ENCODE data around the gene CAMTA1. TPM values are rescaled to one million over a fixed set of nuclear protein-coding genes. Genes with fewer than 3 reads are reported as not detected.

The CAMTA1 gene
- total RNA-seq, 4 donors from 2014 or later: 45.3 to 68.9 (median 62.0) TPM

GRCh38 chr1:7292714-7293419 lies 507.6 kb downstream of the CAMTA1 start:
- ATAC-seq (ENCODE audit: low FRiP score) (no peak), DNase-seq (ENCODE audit: low spot score) (no peak)
- TF ChIP-seq, protein P1, sequence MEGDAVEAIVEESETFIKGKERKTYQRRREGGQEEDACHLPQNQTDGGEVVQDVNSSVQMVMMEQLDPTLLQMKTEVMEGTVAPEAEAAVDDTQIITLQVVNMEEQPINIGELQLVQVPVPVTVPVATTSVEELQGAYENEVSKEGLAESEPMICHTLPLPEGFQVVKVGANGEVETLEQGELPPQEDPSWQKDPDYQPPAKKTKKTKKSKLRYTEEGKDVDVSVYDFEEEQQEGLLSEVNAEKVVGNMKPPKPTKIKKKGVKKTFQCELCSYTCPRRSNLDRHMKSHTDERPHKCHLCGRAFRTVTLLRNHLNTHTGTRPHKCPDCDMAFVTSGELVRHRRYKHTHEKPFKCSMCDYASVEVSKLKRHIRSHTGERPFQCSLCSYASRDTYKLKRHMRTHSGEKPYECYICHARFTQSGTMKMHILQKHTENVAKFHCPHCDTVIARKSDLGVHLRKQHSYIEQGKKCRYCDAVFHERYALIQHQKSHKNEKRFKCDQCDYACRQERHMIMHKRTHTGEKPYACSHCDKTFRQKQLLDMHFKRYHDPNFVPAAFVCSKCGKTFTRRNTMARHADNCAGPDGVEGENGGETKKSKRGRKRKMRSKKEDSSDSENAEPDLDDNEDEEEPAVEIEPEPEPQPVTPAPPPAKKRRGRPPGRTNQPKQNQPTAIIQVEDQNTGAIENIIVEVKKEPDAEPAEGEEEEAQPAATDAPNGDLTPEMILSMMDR (IDR thresholded peaks at IDR 0.05): no peak

DNA sequence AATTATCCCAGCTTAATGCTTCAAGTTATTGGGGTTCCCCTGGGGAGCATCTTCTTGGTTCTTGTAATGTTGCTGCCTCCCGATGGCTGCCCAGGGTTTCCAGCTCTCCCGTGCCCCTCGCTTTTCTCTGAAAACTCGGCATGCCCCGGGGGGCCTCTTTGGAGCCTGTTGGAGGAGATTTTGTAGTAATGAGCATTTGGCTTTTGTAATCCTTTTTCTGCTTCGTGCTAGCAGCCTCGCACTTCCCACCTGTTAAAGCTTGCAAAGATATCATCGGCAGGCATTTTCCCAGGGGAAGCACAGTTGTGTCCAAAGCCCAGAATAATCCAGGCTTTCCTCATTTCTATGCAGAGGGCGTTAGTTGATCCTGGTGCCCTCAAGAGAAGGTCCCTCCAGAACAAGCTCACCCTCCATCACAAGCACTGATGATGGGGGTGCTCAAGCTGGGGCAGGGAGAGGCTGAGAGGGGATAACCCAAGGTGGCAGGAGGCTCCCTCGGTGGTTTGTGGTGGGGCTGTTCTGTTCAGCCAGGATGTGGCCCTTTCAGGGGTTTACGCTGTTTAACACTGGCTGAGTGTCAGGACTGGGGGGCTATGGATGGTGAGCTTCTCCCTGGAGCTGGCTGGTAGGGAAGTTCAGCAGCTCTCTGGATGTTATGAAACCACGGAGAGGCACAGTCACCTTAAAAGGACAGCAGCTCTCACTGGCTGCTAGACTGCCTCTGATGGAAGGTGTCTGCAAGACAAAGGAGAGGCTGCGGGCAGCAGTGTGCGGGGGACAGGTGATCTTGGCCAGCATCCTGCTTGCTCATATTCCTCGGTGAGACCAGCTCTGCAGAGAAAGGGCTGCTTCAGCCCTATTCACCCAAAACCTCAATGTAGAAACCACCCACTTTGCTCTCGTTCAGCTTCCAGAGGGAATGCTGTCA lies 508.7 kb downstream of the CAMTA1 start:
- ATAC-seq (ENCODE audit: low FRiP score) (no peak), DNase-seq (ENCODE audit: low spot score) (no peak)
- TF ChIP-seq, protein P1 (IDR thresholded peaks at IDR 0.05): no peak

- no peak for ATAC-seq (ENCODE audit: low FRiP score)
- no peak for DNase-seq (ENCODE audit: low spot score)
- TF ChIP-seq, protein P1 (IDR thresholded peaks at IDR 0.05): no peak
Measured at GRCh38 chr1:7294636-7295035, 509.4 kb downstream of the CAMTA1 start.

DNA sequence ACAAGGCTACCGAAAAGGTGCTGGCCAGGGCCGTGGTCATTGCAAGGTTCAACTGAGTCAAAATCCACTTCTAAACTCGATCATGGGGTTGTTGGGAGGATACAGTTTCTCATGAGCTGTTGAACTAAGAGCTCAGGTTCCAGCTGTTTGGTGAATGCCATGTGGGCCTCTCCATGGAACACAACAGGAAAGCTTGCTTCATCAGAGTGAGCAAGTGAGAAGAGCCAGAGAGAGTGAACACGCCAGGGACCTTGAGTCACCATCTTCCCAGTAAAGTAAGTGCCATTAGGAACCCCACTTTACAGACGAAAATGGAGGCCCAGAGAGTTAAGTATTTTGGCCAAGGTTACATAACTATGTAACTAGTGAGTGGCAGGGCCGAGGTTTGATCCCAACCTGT lies 510.7 kb downstream of the CAMTA1 start:
- TF ChIP-seq, protein P1 (IDR thresholded peaks at IDR 0.05): no peak
- DNase-seq (ENCODE audit: low spot score): no peak
- no peak for ATAC-seq (ENCODE audit: low FRiP score)

GRCh38 chr1:7296968-7297367 lies 511.7 kb downstream of the CAMTA1 start:
- ATAC-seq (ENCODE audit: low FRiP score): no peak
- no peak for DNase-seq (ENCODE audit: low spot score)
- TF ChIP-seq, protein P1 (IDR thresholded peaks at IDR 0.05): no peak

GRCh38 chr1:7298145-7298544 lies 512.9 kb downstream of the CAMTA1 start:
- TF ChIP-seq, protein P1 (IDR thresholded peaks at IDR 0.05): no peak
- DNase-seq (ENCODE audit: low spot score) (no peak), ATAC-seq (ENCODE audit: low FRiP score) (no peak)

Measured in omental fat pad (tissue), 4 donors.